ENCODE data around the gene RBPMS2. TPM values are rescaled to one million over a fixed set of nuclear protein-coding genes. Genes with fewer than 3 reads are reported as not detected.

Gene RBPMS2
- total RNA-seq, result 0.24 and 0.50 TPM in 2 replicates

DNA sequence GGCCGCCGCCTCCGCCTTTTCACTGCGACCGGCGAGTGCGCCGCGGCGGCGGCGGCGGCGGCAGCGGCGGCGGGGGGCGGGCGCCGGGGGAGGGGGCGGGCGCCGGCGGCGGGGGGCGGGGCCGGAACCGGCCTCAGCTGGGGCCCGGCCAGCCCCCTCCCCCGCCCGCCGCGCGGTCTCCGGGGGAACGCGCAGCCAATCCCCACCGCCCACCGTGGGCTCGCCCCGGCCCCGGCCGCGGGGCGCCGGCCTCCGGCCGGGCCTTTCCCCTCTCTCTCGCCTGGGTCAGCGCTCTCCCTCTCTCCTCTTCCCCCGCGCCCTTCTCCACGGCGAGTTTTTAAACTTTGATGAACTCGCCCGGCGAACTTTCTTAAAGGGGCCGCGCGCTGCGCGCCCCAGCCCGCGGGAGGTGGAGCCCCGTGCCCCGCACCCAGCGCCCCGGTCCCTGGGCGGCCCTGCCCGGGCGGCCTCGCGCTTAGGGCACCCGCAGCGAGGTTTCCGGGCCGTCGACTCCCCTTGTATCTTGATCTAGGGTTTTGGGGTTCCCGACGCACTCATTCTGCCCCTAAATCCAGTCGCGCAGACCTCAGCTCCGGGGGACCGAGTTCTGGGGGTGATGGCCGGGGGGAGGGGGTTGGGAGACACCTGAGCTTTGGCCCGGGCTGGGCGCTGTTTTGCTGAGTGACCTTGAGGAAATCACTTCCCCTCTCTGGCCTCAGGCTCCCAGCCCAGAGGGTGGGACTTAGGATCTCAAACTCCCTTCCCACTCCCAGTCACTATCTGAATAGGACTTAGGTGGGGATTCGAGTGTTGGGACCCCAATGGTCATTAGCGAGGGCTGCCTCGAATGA is at the start of gene RBPMS2:
RBPMS2 (minus strand) TSS at position 39 of the 851 bp plus-strand sequence. CDS start 270 bp downstream, outside the sequence.

Other genes with a start within 250 kb of the RBPMS2 start
- 4.0 and 6.2 TPM in 2 replicates for gene PIF1, start 50.1 kb upstream of the RBPMS2 start, total RNA-seq
- 18.7 and 22.7 TPM in 2 replicates for gene PLEKHO2, start 66.3 kb upstream of the RBPMS2 start, total RNA-seq
- gene ANKDD1A, start 136.3 kb upstream of the RBPMS2 start, total RNA-seq, result 3.3 and 3.6 TPM in 2 replicates
- gene SPG21, start 214.3 kb upstream of the RBPMS2 start, total RNA-seq, result 69.1 and 69.5 TPM in 2 replicates